DOHH2 (cell line): ENCODE measurements around the gene PPP1R15B.
"Not testable (repeated sequence)": the region's sequence is repeated elsewhere in the genome, so short reads cannot be mapped to it uniquely, and the experiment has no call there.

Experiments used
- H3F3A ChIP-seq: fragments of 200-600 bp; sonication (generic), shearing (Covaris generic); 2 replicates; pipeline ENCODE4 v1.6.0; 2016; ENCODE audit warnings: antibody characterized with exemption, mild to moderate bottlenecking; ENCODE audit not compliant: control insufficient read depth, insufficient read depth
- H3K27ac ChIP-seq: fragments of 200-600 bp; sonication (generic); 2 replicates; pipeline ENCODE4 v1.5.1; 2014; ENCODE audit warnings: low read depth, mild to moderate bottlenecking, low read length, moderate library complexity
- H3K27me3 ChIP-seq: fragments of 200-600 bp; sonication (generic); 2 replicates; pipeline ENCODE4 v1.6.1; 2014; ENCODE audit warnings: mild to moderate bottlenecking, low read length, mixed read lengths; ENCODE audit not compliant: control insufficient read depth
- H3K36me3 ChIP-seq: fragments of 200-600 bp; sonication (generic); 2 replicates; pipeline ENCODE4 v1.6.1; 2014; ENCODE audit warnings: mild to moderate bottlenecking, low read length, moderate library complexity, mixed read lengths; ENCODE audit not compliant: control insufficient read depth
- H3K4me1 ChIP-seq: fragments of 200-600 bp; sonication (generic); 2 replicates; pipeline ENCODE4 v1.6.1; 2014; ENCODE audit warnings: mild to moderate bottlenecking, low read length, mixed read lengths; ENCODE audit not compliant: control insufficient read depth
- H3K4me2 ChIP-seq: fragments of 200-600 bp; sonication (generic); 2 replicates; pipeline ENCODE4 v1.6.0; 2014; ENCODE audit warnings: mild to moderate bottlenecking, low read length, moderate library complexity
- H3K4me3 ChIP-seq: fragments of 200-600 bp; sonication (generic); 2 replicates; pipeline ENCODE4 v1.5.1; 2014; ENCODE audit warnings: mild to moderate bottlenecking, low read length, mixed read lengths
- H3K79me2 ChIP-seq: fragments of 200-600 bp; sonication (generic); 2 replicates; pipeline ENCODE4 v1.6.1; 2014; ENCODE audit warnings: mild to moderate bottlenecking, low read length, mixed read lengths; ENCODE audit not compliant: control insufficient read depth
- H3K9me2 ChIP-seq: fragments of 200-600 bp; sonication (generic); replicated peaks from 2 replicates; pipeline ENCODE4 v1.6.1; 2014; ENCODE audit warnings: mild to moderate bottlenecking, low read length, mixed read lengths; ENCODE audit not compliant: control insufficient read depth
- H3K9me3 ChIP-seq: fragments of 200-600 bp; sonication (generic); 2 replicates; pipeline ENCODE4 v1.6.1; 2014; ENCODE audit warnings: antibody characterized with exemption, low read length, mixed read lengths; ENCODE audit not compliant: control insufficient read depth, insufficient read depth
- H4K20me1 ChIP-seq: fragments of 200-600 bp; sonication (generic); 2 replicates; pipeline ENCODE4 v1.6.0; 2014; ENCODE audit warnings: low read depth, mild to moderate bottlenecking, antibody characterized with exemption, low read length, moderate library complexity; ENCODE audit not compliant: control insufficient read depth, insufficient read depth
- CTCF ChIP-seq: fragments of 200-600 bp; sonication (generic); IDR thresholded peaks from one replicate; pipeline ENCODE4 v1.5.1; 2014; ENCODE audit warnings: antibody characterized with exemption, mild to moderate bottlenecking, low read depth, low read length; ENCODE audit not compliant: poor library complexity, severe bottlenecking
- EZH2phosphoT487 ChIP-seq: fragments of 200-600 bp; sonication (generic); IDR thresholded peaks from 2 replicates; pipeline ENCODE4 v1.6.1; 2017; ENCODE audit warnings: borderline replicate concordance, mild to moderate bottlenecking, antibody characterized with exemption, low read length, moderate library complexity, mixed read lengths

PPP1R15B gene

GRCh38 chr1:204426035-204426436 is 14.4 kb upstream of the PPP1R15B start:
- peaks cover 6% of the 10 kb centered on the region for H3K36me3 ChIP-seq
- H3F3A ChIP-seq: no peaks in the 10 kb centered on the region
- no peak for TF ChIP-seq CTCF
- no peak for TF ChIP-seq EZH2phosphoT487
- no peaks in the 10 kb centered on the region for H3K4me1 ChIP-seq
- no peak overlapping the region for H3K27ac ChIP-seq
- no peaks in the 10 kb centered on the region; the same call in 1 of the 2 replicates for H4K20me1 ChIP-seq
- no peak overlapping the region for H3K4me2 ChIP-seq
- no peak overlapping the region for H3K4me3 ChIP-seq
- H3K9me3 ChIP-seq: no peaks in the 10 kb centered on the region
- no peaks in the 10 kb centered on the region for H3K9me2 ChIP-seq
- no peaks in the 10 kb centered on the region for H3K27me3 ChIP-seq
- no peaks in the 10 kb centered on the region for H3K79me2 ChIP-seq

DNA sequence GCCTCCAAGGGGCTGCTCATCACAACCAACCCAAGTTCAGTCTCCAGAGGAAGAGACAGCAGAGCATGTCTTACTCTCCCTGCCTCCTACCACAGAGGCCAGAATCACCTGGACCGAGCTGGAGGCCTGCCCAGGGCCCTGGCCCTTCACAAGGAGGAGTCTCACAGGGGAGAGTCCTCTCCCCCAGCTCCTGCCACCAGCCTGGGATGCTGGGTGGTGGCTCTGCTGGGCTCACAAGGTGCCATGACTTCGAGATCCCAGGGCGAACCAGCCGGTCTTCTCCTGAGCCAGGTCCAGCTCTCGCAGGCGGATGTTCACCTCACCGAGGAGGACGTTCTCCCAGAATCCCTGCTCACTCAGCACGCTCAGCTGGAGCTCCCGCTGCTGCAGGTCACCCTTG is 13.0 kb upstream of the PPP1R15B start:
- Histone ChIP-seq H3K4me2 (no peak overlapping the region), H3K27me3 (no peaks in the 10 kb centered on the region), H3K4me3 (no peak overlapping the region), H4K20me1 (no peaks in the 10 kb centered on the region), H3K9me2 (no peaks in the 10 kb centered on the region), H3K27ac (no peak overlapping the region), H3K9me3 (no peaks in the 10 kb centered on the region), H3K36me3 (peaks cover 4% of the 10 kb centered on the region; the same call in 1 of the 2 replicates), H3K79me2 (no peaks in the 10 kb centered on the region), H3F3A (no peaks in the 10 kb centered on the region), H3K4me1 (no peaks in the 10 kb centered on the region)
- TF ChIP-seq EZH2phosphoT487 (no peak), CTCF (no peak)

DNA sequence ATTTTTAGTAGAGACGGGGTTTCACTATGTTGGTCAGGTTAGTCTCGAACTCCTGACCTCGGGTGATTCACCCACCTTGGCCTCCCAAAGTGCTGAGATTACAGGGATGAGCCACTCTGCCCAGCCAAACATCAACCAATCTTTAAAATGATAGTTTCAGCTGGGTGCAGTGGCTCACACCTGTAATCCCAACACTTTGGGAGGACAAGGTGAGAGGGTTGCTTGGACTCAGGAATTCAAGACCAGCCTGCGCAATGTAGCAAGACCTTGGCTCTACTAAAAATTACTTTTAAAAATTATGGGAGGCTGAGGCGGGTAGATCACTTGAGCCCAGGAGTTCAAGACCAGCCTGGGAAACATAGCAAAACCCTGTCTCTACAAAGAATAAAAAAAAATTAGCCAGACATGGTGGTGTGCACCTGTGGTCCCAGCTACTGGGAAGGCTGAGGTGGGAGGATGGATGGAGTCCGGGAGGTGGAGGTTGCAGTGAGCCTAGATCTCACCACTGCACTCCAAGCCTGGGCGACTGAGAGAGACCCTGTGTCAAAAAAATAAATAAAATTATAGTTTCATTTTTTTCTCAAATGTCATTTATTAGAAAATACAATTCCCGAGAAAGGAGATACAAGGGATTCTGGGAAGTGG is 10.6 kb upstream of the PPP1R15B start:
- not testable (repeated sequence) for H3K9me2 ChIP-seq, H3K27me3 ChIP-seq, H3K4me3 ChIP-seq, H4K20me1 ChIP-seq, H3K9me3 ChIP-seq, H3K27ac ChIP-seq, H3K4me2 ChIP-seq, H3K79me2 ChIP-seq, H3F3A ChIP-seq, H3K36me3 ChIP-seq
- H3K4me1 ChIP-seq: peaks cover 11% of the 10 kb centered on the region

GRCh38 chr1:204421441-204421840 is 9.8 kb upstream of the PPP1R15B start:
- Histone ChIP-seq H3K79me2 (no peaks in the 10 kb centered on the region; the same call in 1 of the 2 replicates), H3K4me3 (no peak overlapping the region), H3K36me3 (peaks cover 1% of the 10 kb centered on the region; the same call in 1 of the 2 replicates), H3K4me2 (no peak overlapping the region), H3K9me3 (no peaks in the 10 kb centered on the region), H4K20me1 (no peaks in the 10 kb centered on the region), H3K27ac (no peak overlapping the region), H3F3A (no peaks in the 10 kb centered on the region), H3K27me3 (no peaks in the 10 kb centered on the region), H3K4me1 (peaks cover 11% of the 10 kb centered on the region), H3K9me2 (no peaks in the 10 kb centered on the region)
- TF ChIP-seq EZH2phosphoT487 (no peak), CTCF (no peak)
